ENCODE measurements around the gene CYB5A.

DNA sequence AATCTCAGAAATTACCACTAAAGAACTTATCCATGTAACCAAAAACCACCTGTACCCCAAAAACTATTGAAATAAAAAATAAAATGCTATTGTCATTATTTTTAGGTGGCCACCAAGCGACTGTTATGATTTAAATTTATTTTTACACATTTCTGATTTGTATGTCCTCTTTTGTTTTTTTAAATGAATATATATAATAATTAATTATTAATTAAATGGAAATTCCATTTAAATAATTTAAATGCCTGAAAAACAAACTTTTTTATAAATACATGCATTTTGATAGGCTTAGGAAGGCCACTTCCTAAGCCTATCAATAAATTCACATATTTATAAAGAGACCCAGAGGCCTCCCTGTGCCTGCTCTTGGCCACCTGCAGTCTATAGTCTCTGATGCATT is 52.2 kb downstream of the CYB5A start:
- TF ChIP-seq, protein P1, sequence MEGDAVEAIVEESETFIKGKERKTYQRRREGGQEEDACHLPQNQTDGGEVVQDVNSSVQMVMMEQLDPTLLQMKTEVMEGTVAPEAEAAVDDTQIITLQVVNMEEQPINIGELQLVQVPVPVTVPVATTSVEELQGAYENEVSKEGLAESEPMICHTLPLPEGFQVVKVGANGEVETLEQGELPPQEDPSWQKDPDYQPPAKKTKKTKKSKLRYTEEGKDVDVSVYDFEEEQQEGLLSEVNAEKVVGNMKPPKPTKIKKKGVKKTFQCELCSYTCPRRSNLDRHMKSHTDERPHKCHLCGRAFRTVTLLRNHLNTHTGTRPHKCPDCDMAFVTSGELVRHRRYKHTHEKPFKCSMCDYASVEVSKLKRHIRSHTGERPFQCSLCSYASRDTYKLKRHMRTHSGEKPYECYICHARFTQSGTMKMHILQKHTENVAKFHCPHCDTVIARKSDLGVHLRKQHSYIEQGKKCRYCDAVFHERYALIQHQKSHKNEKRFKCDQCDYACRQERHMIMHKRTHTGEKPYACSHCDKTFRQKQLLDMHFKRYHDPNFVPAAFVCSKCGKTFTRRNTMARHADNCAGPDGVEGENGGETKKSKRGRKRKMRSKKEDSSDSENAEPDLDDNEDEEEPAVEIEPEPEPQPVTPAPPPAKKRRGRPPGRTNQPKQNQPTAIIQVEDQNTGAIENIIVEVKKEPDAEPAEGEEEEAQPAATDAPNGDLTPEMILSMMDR (conservative IDR thresholded peaks at IDR 0.05): no peak
- TF ChIP-seq ZFX (IDR thresholded peaks at IDR 0.05): no peak
